GM12873 (cell line): Measurements from ENCODE around the gene ADSS1.

Source experiments
- CTCF ChIP-seq: IDR thresholded peaks from 2 replicates; pipeline ENCODE4 v1.5.1; 2012; ENCODE audit warnings: low read depth, mild to moderate bottlenecking, moderate library complexity, low read length, control low read depth; ENCODE audit not compliant: insufficient read depth; ENCODE audit errors: missing control alignments

Gene ADSS1

GRCh38 chr14:104734991-104735779, 11.2 kb downstream of the ADSS1 start:
- TF ChIP-seq CTCF, result no peak

- TF ChIP-seq CTCF, result no peak
These were observed 12.0 kb downstream of the ADSS1 start for GRCh38 chr14:104735830-104736642.

- no peak for TF ChIP-seq CTCF
These were observed 14.5 kb downstream of the ADSS1 start for GRCh38 chr14:104738375-104739019.

GRCh38 chr14:104739026-104739425, 15.0 kb downstream of the ADSS1 start:
- TF ChIP-seq CTCF, result no peak

- no peak for TF ChIP-seq CTCF
These were observed 15.8 kb downstream of the ADSS1 start for GRCh38 chr14:104739546-104740516.

GRCh38 chr14:104741108-104741802, 17.2 kb downstream of the ADSS1 start:
- no peak for TF ChIP-seq CTCF
